Tibial nerve (tissue), 4 donors: ENCODE data around the gene SRSF5.

Experiments
- EP300 ChIP-seq, 2 donors: sonication (generic); formaldehyde crosslinking; IDR thresholded peaks; one replicate each; pipeline ENCODE4 v1.6.1; 2017; ENCODE audit warnings: antibody characterized with exemption in 2 of 2, mild to moderate bottlenecking in 1 of 2
- TF ChIP-seq, protein P1 (sequence below), 5 experiments: fragments of 200-600 bp in 3 of 5; fragments of 450-650 bp in 2 of 5; sonication (generic) in 3 of 5; IDR thresholded peaks; one replicate each; pipeline ENCODE4 v1.5.1; 2016 to 2019; ENCODE audit warnings: antibody characterized with exemption in 5 of 5, mild to moderate bottlenecking in 3 of 5, moderate library complexity in 2 of 5

DNA sequence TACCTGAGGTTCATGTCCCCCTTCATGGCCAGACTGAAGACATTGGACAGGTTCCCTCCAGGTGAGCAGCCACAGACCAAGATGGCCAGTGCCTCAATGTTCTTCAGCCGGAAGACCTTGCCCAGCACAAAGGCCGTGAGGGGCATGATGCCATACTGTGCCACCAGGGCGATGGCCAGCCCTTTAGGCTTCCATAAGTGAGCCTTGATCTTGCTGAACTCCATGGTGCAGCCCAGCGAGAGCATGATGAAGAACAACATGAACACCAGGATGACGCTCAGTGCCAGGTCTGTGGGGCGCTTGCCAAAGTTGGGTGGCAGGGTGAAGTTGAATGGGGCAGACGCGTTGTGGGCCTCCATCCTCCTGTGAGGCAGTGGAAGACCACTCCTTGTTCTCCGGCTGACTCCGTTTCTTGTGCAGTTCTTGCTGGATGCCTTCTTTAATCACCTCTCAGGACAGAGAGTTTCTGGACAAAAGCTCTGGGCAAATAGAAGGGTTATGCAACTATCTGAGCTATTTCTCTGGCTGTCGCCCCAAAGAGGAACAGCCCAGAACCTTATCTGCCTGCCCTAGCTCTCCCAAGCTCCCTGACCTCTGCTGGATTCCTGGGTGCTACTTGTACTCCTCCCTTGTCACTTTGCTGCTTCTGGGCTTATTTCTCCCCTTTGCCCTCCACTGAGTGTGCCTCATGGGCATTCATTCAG, 30.0 kb downstream of the SRSF5 start, which contains the start of gene SLC10A1:
- TF ChIP-seq, protein P1, sequence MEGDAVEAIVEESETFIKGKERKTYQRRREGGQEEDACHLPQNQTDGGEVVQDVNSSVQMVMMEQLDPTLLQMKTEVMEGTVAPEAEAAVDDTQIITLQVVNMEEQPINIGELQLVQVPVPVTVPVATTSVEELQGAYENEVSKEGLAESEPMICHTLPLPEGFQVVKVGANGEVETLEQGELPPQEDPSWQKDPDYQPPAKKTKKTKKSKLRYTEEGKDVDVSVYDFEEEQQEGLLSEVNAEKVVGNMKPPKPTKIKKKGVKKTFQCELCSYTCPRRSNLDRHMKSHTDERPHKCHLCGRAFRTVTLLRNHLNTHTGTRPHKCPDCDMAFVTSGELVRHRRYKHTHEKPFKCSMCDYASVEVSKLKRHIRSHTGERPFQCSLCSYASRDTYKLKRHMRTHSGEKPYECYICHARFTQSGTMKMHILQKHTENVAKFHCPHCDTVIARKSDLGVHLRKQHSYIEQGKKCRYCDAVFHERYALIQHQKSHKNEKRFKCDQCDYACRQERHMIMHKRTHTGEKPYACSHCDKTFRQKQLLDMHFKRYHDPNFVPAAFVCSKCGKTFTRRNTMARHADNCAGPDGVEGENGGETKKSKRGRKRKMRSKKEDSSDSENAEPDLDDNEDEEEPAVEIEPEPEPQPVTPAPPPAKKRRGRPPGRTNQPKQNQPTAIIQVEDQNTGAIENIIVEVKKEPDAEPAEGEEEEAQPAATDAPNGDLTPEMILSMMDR (IDR thresholded peaks at IDR 0.05) = no peak
- no peak for TF ChIP-seq EP300 (IDR thresholded peaks at IDR 0.05)
